ENCODE results near the gene MAP2K5.

DNA sequence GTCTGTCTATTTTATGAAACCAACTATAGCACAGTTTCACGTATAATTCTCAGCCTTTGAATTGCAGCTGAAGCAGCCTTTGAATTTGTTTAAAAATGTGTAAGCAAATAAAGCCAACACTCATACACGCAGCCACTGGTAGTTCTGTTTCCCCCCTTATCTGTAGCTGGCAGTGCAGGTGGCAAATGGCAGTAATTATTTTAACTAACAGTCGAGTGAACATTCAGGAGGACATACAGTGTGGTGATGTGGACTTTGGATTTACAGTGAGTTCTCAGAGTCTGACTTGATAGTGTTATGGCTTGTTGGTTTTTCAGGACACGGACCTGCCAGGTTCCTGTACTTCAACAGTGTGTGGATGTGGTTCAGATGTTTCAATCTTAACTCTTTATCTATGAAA is 218.8 kb downstream of the MAP2K5 start:
- TF ChIP-seq, protein P1, sequence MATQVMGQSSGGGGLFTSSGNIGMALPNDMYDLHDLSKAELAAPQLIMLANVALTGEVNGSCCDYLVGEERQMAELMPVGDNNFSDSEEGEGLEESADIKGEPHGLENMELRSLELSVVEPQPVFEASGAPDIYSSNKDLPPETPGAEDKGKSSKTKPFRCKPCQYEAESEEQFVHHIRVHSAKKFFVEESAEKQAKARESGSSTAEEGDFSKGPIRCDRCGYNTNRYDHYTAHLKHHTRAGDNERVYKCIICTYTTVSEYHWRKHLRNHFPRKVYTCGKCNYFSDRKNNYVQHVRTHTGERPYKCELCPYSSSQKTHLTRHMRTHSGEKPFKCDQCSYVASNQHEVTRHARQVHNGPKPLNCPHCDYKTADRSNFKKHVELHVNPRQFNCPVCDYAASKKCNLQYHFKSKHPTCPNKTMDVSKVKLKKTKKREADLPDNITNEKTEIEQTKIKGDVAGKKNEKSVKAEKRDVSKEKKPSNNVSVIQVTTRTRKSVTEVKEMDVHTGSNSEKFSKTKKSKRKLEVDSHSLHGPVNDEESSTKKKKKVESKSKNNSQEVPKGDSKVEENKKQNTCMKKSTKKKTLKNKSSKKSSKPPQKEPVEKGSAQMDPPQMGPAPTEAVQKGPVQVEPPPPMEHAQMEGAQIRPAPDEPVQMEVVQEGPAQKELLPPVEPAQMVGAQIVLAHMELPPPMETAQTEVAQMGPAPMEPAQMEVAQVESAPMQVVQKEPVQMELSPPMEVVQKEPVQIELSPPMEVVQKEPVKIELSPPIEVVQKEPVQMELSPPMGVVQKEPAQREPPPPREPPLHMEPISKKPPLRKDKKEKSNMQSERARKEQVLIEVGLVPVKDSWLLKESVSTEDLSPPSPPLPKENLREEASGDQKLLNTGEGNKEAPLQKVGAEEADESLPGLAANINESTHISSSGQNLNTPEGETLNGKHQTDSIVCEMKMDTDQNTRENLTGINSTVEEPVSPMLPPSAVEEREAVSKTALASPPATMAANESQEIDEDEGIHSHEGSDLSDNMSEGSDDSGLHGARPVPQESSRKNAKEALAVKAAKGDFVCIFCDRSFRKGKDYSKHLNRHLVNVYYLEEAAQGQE (IDR thresholded peaks at IDR 0.05; ENCODE audit: low read depth) = no peak
- no peak for TF ChIP-seq TAF1 (IDR thresholded peaks at IDR 0.05; ENCODE audit: low read depth)
- TF ChIP-seq EP300 (IDR thresholded peaks at IDR 0.05; ENCODE audit: borderline replicate concordance) = no peak
- TF ChIP-seq, protein P2, sequence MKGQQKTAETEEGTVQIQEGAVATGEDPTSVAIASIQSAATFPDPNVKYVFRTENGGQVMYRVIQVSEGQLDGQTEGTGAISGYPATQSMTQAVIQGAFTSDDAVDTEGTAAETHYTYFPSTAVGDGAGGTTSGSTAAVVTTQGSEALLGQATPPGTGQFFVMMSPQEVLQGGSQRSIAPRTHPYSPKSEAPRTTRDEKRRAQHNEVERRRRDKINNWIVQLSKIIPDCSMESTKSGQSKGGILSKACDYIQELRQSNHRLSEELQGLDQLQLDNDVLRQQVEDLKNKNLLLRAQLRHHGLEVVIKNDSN (IDR thresholded peaks at IDR 0.05) = no peak
- TF ChIP-seq MAX (IDR thresholded peaks at IDR 0.05) = no peak
- no peak for TF ChIP-seq YY1 (IDR thresholded peaks at IDR 0.05; ENCODE audit: low read depth)
- TF ChIP-seq RAD21 (IDR thresholded peaks at IDR 0.05; ENCODE audit: low read depth) = no peak
- no peak for TF ChIP-seq TCF12 (IDR thresholded peaks at IDR 0.05; ENCODE audit: low read depth)
- no peak for TF ChIP-seq CREB1 (IDR thresholded peaks at IDR 0.05; ENCODE audit: low read depth)
- TF ChIP-seq ZBTB7A (IDR thresholded peaks at IDR 0.05; ENCODE audit: low read depth) = no peak
- TF ChIP-seq CEBPB (IDR thresholded peaks at IDR 0.05) = no peak
- no peak for TF ChIP-seq TEAD4 (IDR thresholded peaks at IDR 0.05)
